HG02610 (cell line): ENCODE data around the gene PDE4C.
A peak's percentile ranks its signal among the peaks of the same experiment; 100 is the strongest.

Experiments
- ATAC-seq: cut with Tn5 transposase; IDR thresholded peaks from one replicate; pipeline ENCODE4 v1.9.1; 2021; ENCODE audit warnings: mild to moderate bottlenecking, moderate library complexity; ENCODE audit not compliant: unreplicated experiment

PDE4C gene

DNA sequence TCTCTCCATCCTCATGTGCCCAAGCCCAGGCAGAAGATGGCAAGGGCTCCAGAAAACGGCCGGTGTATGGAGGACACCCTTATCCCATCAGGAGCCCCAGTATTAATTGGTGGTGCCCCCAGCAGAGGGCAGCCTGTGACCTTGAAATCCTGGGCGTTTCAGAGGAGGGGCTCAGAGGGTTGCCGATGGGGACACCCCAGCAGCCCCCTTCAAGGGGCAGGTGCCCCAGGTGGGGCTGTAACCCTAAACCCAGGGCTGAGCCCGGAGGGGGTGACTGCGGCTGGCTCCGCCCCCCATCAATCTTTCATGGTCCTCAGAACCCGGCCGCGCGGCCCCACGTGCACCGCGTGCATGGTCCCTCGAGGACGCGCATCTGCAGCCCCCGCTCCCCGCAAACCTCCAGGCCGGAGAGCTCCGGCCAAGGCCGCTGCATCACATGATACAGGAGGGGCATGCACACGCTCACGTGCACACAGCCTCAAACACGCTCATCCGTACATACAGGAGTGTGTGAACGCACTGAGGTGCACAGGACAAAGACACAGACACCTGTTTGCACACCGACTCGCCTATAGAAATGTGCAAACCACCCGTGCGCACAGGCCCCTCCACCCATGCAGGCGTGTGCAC lies 23.3 kb downstream of the PDE4C start:
- ATAC-seq = no peak

DNA sequence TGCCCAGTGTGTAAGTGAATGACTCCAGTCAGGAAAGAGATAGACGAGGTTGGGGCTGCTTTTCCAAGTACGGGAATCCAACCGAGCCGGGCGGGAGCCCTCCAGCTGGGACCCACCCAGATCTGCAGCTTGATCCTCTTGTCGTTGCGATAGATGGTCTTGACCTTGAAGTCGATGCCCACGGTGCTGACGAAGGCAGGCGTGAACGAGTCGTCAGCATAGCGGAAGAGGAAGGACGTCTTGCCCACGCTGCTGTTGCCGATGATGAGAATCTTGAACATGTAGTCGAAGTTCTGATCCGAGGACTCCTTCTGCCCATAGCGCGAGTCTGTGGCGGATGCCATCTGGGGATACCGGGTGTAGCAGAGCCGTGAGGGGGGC lies 23.9 kb downstream of the PDE4C start:
- ATAC-seq = no peak

DNA sequence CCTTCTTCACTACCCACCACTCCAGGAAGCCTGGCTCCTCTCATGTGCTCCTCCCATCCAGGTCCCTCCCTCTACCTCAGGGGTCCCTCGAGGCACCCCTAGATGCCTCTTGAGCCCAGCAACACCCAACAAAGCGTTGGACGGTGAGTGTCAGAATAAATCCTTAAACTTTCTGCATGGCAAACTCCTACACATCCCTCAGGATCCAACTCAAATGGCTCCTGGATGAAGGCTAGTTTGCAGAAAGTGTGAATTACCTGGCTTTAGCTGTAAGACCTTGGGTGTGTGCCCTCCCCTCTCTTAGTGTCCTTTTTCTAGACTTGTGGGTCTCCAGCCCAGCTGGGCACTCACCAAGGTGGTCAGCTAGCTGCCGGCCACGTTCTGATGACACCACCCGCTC lies 27.9 kb downstream of the PDE4C start:
- ATAC-seq = no peak

DNA sequence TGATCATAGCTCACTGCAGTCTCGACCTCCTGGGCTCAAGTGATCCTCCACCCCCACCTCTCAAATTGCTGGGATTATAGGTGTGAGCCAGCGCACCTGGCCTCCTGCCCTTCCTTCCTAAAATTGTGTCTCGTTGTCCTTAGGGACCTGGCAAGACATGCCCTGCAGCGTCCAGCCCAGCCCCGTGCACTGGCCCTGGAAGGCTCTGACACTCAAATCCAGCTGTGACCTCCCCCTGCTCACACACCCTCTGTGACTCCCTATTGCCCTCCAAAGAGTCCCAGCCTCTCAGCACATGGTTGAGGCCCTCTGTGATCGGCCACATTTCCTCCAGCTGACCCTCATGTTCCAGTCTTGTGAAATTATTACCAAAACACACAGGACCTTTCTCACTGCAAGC lies 28.3 kb downstream of the PDE4C start:
- ATAC-seq = no peak

DNA sequence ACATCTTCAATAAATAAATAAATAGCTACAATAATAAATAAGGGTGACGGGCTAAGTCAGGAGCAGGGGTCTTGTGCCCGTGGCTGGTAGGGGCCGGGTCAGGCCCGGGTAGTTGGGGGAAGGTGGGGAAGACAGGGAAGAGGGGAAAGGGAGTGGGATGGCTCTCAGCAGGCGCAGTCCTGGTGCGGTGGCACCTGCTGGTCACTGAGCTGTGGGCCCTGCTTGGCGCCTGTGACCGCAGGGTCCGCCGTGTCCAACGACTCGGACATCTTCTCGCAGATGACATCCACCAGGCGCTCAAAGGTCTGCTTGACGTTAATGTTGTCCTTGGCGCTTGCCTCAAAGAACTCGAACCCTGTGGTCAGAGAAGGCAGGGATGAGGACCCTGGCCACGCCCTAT lies 28.9 kb downstream of the PDE4C start:
- ATAC-seq = no peak

DNA sequence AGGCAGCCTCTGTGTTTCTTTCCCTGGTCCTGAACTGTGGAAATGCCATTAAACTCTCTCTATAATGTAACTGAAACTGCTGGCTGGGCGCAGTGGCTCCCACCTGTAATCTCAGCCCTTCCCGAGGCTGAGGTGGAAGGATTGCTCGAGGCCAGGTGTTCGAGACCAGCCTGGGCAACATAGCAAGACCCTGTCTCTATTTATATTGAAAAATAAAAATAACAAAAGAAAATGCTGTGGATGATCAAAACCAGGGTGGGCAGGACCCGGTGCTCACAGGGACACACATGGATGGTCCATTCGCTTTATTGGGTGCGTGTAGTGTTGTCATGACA lies 29.8 kb downstream of the PDE4C start:
- no peak for ATAC-seq

- ATAC-seq = no peak
These were observed 31.5 kb downstream of the PDE4C start for GRCh38 chr19:18194554-18195238.

DNA sequence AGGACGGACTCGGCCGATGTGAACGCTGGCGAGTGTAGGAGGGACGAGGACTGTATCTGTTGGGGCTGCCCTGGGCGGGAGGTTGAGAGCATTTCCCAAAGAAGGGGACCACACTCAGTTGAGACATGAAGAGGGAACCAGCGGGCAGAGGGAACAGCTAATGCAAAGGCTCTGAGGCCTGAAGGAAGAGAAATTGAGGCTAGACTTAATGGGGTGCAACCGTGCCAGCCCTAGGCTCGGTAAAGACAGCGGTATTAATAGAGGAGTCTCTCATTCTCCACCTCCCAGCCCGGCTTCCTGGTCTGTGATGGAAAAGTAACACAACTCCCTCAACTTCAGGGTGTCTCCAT lies 32.1 kb downstream of the PDE4C start:
- no peak for ATAC-seq

DNA sequence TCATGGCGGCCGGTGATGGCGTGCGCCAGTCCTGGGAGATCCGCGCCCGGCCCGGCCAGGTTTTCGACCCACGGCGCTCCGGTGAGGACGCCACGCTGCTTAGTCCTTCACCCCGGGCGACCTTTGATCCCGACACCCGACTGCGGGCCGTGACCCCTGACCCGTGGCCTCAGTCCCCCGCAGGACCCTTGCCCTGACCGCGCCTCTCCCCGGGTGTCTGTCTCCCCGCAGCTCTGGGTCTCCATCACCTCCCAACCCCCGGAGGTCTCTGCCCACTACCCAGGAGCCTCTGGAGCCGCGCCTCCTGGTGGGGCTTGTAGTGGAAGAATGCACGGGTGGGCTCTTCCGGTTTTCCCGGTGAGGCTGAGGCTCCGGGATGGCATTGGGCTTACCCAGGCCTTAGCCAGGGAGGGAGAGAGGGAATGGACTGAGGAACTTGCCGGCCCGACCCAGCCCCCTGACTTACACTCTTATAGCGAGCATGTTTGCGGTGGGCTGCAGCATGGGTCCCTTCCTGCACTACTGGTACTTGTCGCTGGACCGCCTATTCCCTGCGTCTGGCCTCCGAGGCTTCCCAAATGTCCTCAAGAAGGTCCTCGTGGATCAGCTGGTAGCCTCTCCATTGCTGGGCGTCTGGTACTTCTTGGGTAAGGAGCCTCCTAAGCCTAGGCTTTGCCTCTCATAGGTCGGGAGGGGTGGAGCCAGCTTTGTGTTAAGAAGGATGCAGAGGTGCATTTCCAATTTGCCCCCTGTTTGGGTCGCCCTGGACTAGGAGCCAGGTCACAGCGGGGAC lies 32.7 kb downstream of the PDE4C start:
- no peak for ATAC-seq

DNA sequence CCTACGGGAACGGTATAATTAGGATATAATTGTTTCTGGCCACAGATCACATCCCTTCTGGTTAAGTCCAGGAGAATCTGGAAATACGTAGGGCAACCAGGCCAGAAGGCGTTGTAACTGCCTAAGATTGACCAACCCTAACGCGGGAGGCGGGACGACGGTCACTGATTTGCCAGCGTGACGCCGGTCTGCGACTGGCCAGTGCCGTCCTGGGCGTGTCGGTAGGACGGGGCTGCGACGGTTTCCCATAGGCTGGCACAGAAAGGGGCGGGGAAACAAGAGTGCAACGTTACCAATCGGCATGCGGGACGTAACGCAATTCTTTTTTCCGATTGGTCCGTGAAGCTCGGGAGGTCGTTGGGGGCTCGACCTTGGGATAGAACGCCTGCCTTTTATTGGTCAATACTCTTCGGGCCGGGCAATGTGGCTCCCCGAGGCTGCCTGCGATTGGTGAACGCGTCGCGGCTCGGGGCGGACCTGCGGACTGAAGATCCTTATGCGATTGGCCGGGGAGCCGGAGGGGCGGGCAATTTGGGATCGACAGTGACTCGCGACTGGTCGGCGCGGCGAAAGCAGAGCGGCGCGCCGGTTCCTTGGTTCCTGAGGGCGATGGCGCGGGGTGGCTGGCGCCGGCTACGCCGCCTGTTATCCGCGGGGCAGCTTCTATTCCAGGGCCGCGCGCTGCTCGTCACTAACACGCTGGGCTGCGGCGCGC lies 33.4 kb downstream of the PDE4C start, which contains the start of gene MPV17L2:
Gene MPV17L2 (plus strand): TSS at position 546 of the 715 bp plus-strand sequence. CDS start 64 bp downstream, at position 610.
- peak; percentile 85 for ATAC-seq

DNA sequence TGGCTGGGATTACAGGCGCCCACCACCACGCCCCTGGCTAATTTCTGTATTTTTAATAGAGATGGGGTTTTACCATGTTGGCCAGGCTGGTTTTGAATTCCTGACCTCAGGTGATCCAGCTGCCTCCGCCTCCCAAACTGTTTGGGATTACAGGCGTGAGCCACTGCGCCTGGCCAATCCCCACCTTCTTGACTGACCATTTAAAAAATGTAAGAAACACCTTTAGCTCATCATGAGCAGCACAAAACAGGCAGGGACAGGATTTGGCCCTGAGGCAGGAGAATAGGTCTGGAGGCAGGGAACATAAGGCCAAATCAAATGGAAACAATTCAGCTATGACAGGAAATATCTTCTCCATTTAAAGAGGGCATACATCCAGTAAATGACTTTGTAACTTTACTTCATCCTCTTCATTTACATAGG lies 34.6 kb downstream of the PDE4C start:
- ATAC-seq = no peak

DNA sequence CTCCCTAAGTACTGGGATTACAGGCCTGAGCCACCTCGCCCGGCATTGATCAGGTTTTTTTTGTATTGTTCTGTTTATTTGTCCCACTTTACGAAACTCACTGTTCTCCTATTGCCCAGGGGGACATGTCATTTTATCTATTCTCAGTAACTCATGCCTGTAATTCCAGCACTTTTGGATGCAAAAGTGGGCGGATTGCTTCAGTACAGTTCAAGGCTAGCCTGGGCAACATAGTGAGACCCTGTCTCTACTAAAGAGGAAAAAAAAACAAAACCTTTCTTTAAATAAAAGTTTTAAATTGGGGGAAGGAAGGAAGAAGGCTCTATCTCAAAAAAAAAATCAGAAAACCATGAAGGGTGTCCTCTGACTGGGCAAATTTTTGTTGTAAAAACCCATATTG lies 36.0 kb downstream of the PDE4C start:
- no peak for ATAC-seq

DNA sequence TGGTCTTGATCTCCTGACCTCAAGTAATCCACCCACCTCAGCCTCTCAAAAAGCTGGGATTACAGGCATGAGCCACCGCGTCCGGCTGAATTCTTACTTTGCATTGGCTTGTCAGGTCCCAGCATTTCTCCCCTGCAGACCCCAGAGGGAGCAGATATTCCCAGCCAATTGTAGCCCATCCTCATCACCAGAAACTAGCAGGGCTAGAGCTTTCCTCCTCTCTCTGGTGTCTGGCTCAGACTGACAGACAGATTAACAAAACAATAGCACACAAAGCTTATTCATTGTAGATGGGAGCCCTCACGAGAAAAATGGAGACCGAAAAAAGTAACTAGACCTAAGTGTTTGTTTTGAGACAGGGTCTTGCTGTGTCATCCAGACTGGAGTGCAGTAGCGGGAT lies 40.7 kb downstream of the PDE4C start:
- ATAC-seq = no peak

DNA sequence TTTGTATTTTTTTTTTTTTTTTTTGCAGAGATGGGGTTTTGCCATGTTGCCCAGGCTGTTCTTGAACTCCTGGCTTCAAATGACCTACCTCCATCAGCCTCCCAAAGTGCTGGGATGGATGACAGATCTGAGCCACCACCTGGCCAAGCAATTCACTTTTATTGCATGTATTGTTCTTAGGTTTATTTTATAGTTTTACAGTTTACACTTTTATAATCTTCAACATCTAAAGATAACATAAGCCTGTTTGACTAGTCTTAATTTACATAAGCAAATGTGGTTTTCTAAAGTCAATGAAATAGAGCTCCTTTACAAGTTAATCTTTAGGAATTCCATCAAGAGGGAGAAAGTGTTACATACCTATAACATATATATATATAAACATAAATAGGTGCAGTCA lies 42.7 kb downstream of the PDE4C start:
- no peak for ATAC-seq

- ATAC-seq = no peak
These were observed 46.3 kb downstream of the PDE4C start for GRCh38 chr19:18179957-18180356.

DNA sequence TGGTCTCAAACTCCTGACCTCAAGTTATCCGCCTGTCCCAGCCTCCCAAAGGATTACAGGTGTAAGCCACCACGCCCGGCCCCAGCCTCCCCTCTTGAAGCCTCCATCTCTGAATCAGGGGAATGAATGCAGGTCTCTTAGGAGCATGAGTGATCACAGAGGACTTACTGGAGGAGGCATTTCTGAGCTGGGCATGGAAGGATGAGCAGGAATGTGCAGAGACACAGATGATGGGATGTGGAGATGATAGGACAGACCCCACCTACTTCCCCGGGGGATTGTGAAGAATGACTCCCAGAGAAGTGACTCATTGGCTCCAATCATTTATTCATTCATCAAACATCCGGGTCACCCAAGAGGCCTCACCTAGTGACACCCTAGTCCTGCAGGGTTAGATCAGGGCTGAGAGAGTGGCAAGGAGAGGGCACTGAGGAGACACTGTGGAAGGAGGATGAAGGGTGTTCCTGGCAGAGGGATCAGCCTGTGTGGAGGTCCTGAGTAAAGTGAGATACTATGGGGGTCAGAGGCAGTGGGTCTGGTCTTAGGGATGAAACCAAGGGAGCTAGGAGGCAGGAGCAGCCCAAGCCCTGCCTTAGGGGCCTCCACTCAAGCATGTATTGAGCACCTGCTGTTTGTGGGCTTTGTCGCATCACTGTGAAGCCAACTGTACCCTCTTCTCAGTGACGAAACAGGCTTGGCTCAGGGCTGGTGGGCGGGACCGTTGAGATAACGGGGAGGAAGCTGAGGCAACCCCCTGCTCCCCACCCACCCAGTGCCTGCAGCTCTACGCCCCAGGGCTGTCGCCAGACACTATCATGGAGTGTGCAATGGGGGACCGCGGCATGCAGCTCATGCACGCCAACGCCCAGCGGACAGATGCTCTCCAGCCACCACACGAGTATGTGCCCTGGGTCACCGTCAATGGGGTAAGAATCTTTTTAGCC lies 49.6 kb downstream of the PDE4C start:
- no peak for ATAC-seq

GRCh38 chr19:18174983-18175382 lies 51.3 kb downstream of the PDE4C start:
- ATAC-seq = no peak
